Coronary artery (tissue), 2 donors: Measurements from ENCODE around the gene PAWR.

Source experiments
- DNase-seq: peaks from one replicate; pipeline ENCODE4 v3.0.0-alpha.2; 2017; ENCODE audit warnings: low spot score
- H3K27ac ChIP-seq, 2 donors: fragments of 200-600 bp; sonication (generic); one replicate each; pipeline ENCODE4 v1.5.1; 2016 to 2019
- H3K4me3 ChIP-seq: fragments of 200-600 bp; sonication (generic); 2 replicates; pipeline ENCODE4 v1.5.1; 2016; ENCODE audit warnings: mild to moderate bottlenecking, moderate library complexity
- TF ChIP-seq, protein P1 (sequence below): fragments of 200-600 bp; sonication (generic); IDR thresholded peaks from one replicate; pipeline ENCODE4 v1.5.1; 2019; ENCODE audit warnings: antibody characterized with exemption

The PAWR gene

DNA sequence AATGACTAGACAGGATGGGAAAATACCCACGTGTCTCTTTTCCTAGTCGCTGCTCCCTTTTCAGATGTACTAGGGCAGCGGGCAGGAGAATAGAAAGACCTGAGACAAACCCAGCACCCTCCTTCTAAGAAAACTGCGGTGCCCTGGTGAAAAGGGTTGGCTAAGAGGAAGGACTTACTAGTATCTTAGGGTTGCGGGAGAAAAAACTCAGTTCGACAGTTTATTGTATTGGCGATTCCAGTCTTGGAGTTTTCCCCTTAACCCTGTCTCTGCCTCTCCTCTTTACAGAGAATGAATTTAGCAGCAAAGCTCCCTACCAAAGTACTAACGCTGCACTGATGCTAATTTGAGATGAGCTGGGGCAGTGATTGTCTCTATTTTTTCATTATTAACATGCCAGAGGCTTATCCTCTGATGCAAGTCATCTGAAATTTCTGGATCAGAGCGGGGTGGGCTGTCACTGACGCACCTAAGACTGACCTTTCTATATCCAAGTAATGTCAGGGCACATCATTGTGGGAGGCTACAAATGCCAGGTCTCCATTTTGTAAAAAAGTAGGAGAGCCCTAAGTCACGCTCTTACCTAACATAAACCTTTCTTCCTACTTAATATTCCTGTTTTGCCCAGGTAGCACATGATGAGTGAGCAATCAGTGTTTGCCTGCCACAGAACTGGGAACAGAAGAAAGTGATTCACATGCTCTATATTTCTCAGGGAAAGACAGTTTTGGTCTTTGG lies 916 bp upstream of the PAWR start:
- TF ChIP-seq, protein P1, sequence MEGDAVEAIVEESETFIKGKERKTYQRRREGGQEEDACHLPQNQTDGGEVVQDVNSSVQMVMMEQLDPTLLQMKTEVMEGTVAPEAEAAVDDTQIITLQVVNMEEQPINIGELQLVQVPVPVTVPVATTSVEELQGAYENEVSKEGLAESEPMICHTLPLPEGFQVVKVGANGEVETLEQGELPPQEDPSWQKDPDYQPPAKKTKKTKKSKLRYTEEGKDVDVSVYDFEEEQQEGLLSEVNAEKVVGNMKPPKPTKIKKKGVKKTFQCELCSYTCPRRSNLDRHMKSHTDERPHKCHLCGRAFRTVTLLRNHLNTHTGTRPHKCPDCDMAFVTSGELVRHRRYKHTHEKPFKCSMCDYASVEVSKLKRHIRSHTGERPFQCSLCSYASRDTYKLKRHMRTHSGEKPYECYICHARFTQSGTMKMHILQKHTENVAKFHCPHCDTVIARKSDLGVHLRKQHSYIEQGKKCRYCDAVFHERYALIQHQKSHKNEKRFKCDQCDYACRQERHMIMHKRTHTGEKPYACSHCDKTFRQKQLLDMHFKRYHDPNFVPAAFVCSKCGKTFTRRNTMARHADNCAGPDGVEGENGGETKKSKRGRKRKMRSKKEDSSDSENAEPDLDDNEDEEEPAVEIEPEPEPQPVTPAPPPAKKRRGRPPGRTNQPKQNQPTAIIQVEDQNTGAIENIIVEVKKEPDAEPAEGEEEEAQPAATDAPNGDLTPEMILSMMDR = no peak
- DNase-seq = no peak
- peak overlapping the region; percentile 89 to 96 for H3K27ac ChIP-seq

DNA sequence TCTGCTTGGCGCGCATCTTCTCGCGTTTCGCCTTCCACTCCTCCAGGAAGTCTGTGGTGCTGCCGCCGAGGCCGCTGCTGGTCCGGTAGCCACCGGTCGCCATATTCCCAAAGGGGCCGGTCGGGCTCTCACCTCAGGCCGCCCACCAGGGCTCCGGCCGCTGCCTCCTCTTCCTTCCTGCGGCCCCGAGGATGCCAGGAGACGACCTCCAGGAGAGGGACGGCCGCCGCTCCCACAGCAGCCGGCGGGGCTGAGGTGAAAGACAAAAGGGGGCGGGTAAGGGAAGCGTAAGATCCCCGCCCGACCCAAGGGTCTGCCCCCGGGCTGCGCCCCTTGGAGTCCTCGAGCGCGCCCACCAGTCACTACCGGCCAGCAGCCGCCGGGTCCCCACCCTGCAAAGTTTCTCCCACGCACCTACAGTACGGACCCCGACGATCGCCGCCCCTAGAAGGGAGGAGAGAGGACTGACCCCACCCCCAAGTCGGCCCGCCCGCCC lies 574 bp downstream of the PAWR start:
- Histone ChIP-seq H3K4me3 (peak overlapping the region; percentile 85), H3K27ac (peak overlapping the region; percentile 89 to 96)
- peak; percentile 77 for DNase-seq
- TF ChIP-seq, protein P1 = no peak

More for the DNA sequence above, 916 bp upstream of the PAWR start:
- peak overlapping the region; percentile 85 for H3K4me3 ChIP-seq

- Histone ChIP-seq H3K27ac (peak overlapping the region; percentile 89 to 96), H3K4me3 (peak overlapping the region; percentile 85)
- DNase-seq = peak; percentile 79
- TF ChIP-seq, protein P1 = no peak
Observed at GRCh38 chr12:79689477-79690141, 1.2 kb downstream of the PAWR start.

DNA sequence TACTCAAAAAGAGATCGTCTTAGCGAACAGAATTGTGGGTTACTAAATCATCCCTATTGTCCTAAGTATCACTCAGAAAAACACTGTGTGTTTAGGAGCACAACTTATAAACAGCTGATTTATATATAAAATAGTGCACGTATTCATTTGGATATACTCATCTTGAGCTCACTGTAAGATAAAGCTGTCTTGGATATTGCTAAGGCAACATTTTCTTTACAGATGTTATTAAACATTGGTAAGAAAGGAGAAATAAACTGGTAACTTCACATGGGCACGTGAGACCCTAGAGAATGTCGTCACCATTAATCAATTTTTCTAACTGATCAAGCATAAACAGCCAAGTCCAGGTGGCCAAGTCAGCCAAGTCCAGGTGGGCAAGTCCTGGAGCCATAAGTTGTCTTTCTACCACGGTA lies 1.7 kb downstream of the PAWR start:
- peak overlapping the region; percentile 89 to 96 for H3K27ac ChIP-seq

GRCh38 chr12:79688376-79689060 lies 2.2 kb downstream of the PAWR start:
- TF ChIP-seq, protein P1 = no peak
- H3K4me3 ChIP-seq = peak overlapping the region; percentile 85
- DNase-seq = no peak
- H3K27ac ChIP-seq = peak overlapping the region; percentile 89 to 96

More for the DNA sequence above, 1.7 kb downstream of the PAWR start:
- TF ChIP-seq, protein P1 = no peak
- peak overlapping the region; percentile 85 for H3K4me3 ChIP-seq
- no peak for DNase-seq

DNA sequence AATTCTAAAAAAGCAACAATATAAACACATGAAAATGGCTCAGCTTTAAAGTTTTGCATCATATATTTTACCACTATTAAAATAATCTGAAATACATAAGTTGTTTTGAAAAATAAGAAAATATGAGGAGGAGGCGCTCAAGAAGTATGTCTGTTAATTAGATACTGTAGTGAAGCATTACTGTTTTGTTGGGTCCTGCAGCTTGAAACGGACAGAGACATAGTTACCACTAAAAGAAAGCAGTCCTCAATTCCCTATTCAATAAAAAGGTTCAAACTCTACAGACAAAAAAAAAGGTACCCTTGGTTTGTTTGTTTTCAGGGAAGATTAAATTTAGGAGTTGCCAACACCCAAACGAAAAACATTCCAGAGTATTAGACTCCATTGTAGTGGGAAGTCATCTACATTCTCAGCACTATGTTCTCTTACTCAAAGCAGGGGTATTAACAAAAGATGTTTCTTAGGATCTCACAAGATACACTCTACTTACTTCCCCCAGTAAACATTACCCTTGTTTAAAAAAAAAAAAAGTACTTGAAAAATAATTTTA lies 3.0 kb downstream of the PAWR start:
- TF ChIP-seq, protein P1 = no peak
- DNase-seq = no peak
- peak overlapping the region; percentile 85 for H3K4me3 ChIP-seq
- peak overlapping the region in 1 of 2 donors; percentile 37 for H3K27ac ChIP-seq
